ENCODE measurements around the gene SLC1A4. TPM values are rescaled to one million over a fixed set of nuclear protein-coding genes. Genes with fewer than 3 reads are reported as not detected.

Gene SLC1A4
- total and polyA plus RNA-seq, 2 experiments from 2014 or later = 27.4 to 51.9 TPM

DNA sequence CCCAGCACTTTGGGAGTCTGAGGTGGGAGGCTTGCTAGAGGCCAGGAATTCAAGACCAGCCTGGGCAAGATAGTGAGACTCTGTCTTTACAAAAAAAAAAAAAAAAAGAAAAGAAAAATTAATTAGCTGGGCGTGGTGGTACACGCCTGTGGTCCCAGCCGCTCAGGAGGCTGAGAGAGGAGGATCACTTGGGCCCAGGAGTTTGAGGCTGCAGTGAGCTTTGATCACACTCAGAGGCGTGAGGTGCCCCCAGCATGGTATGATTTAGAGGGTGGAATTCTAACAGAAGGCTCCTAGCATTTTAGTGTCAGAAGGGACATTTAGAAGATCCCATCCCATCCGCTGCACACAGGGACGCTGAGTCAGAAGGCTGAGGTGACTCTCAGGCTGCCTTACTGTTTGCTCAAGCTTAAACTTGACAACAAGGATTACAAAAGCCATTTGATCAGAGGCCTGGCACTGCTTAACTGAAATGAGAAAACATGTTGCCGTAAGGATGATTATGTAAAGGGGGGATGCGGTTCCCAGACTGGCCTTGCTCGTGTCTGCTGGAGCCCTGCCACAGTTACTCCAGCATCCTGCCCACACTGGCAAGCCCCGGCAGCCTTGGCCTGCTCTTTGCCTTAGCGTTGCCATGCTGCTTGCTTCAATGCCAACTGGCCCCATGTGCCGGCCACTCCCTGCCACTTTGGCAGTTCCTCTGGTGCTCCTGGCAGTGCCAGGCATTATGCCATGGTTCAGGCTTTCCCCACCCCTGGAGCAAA, 45.6 kb upstream of the SLC1A4 start:
- H3K36me3 ChIP-seq (ENCODE audit: low read depth) = no peaks in the 10 kb centered on the region
- H3K27me3 ChIP-seq (replicated peaks; ENCODE audit: insufficient read depth) = no peaks in the 10 kb centered on the region
- no peaks in the 10 kb centered on the region for H3K9me2 ChIP-seq (ENCODE audit: insufficient read depth)
- H3K4me2 ChIP-seq (ENCODE audit: unreplicated experiment) = peak overlapping the region; percentile 12
- no peaks in the 10 kb centered on the region for H3K9me3 ChIP-seq (ENCODE audit: low read depth)
- peaks cover 5% of the 10 kb centered on the region for H3K4me1 ChIP-seq (ENCODE audit: insufficient read depth)
- 0 out of 2 replicates have a peak, but pooled peaks cover 4% of the 10 kb centered on the region for H3F3A ChIP-seq (ENCODE audit: insufficient read depth)
- no peaks in the 10 kb centered on the region for H3K79me2 ChIP-seq (ENCODE audit: insufficient read depth)
- no peak overlapping the region for H3K4me3 ChIP-seq
- peak overlapping the region; percentile 33 for H3K27ac ChIP-seq
- 27 to 28% methylated on average over 12 of the region's 12 CpGs for WGBS, 2 experiments (ENCODE audit: low coverage in 1 of 2, low lambda C conversion rate in 2 of 2, missing lambda C conversion rate in 2 of 2)
- peak; percentile 91 for DNase-seq
- peak overlapping the region; percentile 12; the same call in 1 of the 2 replicates for H3K9ac ChIP-seq
- H4K20me1 ChIP-seq (ENCODE audit: insufficient read depth) = no peaks in the 10 kb centered on the region
- no peak for TF ChIP-seq EZH2 (IDR thresholded peaks at IDR 0.05; ENCODE audit: insufficient read depth, poor library complexity, severe bottlenecking)
- no peak for TF ChIP-seq EZH2phosphoT487 (IDR thresholded peaks at IDR 0.05; ENCODE audit: insufficient read depth, low read depth)
- in situ Hi-C loops (cut with MboI) = no loop called here
- peak overlapping the region; percentile 55 for H2AFZ ChIP-seq

GRCh38 chr2:64944484-64944883, 44.7 kb upstream of the SLC1A4 start:
- no peaks in the 10 kb centered on the region for H4K20me1 ChIP-seq (ENCODE audit: insufficient read depth)
- no peaks in the 10 kb centered on the region for H3K9me2 ChIP-seq (ENCODE audit: insufficient read depth)
- H3K4me2 ChIP-seq (ENCODE audit: unreplicated experiment) = no peak overlapping the region
- DNase-seq = no peak
- no peak overlapping the region for H3K27ac ChIP-seq
- H3K27me3 ChIP-seq (replicated peaks; ENCODE audit: insufficient read depth) = no peaks in the 10 kb centered on the region
- in situ Hi-C loops (cut with MboI) = no loop called here
- H3K4me1 ChIP-seq (ENCODE audit: insufficient read depth) = peaks cover 5% of the 10 kb centered on the region
- H3K4me3 ChIP-seq = no peak overlapping the region
- no peak overlapping the region for H3K9ac ChIP-seq
- no peak overlapping the region for H2AFZ ChIP-seq
- 92 to 94% methylated on average over 4 of the region's 4 CpGs for WGBS, 2 experiments (ENCODE audit: low coverage in 1 of 2, low lambda C conversion rate in 2 of 2, missing lambda C conversion rate in 2 of 2)
- H3K36me3 ChIP-seq (ENCODE audit: low read depth) = no peaks in the 10 kb centered on the region
- H3K79me2 ChIP-seq (ENCODE audit: insufficient read depth) = no peaks in the 10 kb centered on the region
- H3K9me3 ChIP-seq (ENCODE audit: low read depth) = no peaks in the 10 kb centered on the region
- 0 out of 2 replicates have a peak, but pooled peaks cover 4% of the 10 kb centered on the region for H3F3A ChIP-seq (ENCODE audit: insufficient read depth)
- TF ChIP-seq EZH2 (IDR thresholded peaks at IDR 0.05; ENCODE audit: insufficient read depth, poor library complexity, severe bottlenecking) (no peak), EZH2phosphoT487 (IDR thresholded peaks at IDR 0.05; ENCODE audit: insufficient read depth, low read depth) (no peak)

- Histone ChIP-seq H2AFZ (peak overlapping the region; percentile 46; the same call in 1 of the 2 replicates), H3K9ac (no peak overlapping the region), H3K36me3 (ENCODE audit: low read depth) (no peaks in the 10 kb centered on the region), H3K4me3 (no peak overlapping the region), H3K9me3 (ENCODE audit: low read depth) (no peaks in the 10 kb centered on the region), H3K27ac (no peak overlapping the region), H3K27me3 (replicated peaks; ENCODE audit: insufficient read depth) (no peaks in the 10 kb centered on the region), H3K79me2 (ENCODE audit: insufficient read depth) (no peaks in the 10 kb centered on the region), H3F3A (ENCODE audit: insufficient read depth) (0 out of 2 replicates have a peak, but pooled peaks cover 4% of the 10 kb centered on the region), H3K4me1 (ENCODE audit: insufficient read depth) (peaks cover 5% of the 10 kb centered on the region), H3K4me2 (ENCODE audit: unreplicated experiment) (peak overlapping the region; percentile 25), H4K20me1 (ENCODE audit: insufficient read depth) (no peaks in the 10 kb centered on the region), H3K9me2 (ENCODE audit: insufficient read depth) (no peaks in the 10 kb centered on the region)
- TF ChIP-seq EZH2phosphoT487 (IDR thresholded peaks at IDR 0.05; ENCODE audit: insufficient read depth, low read depth) (no peak), EZH2 (IDR thresholded peaks at IDR 0.05; ENCODE audit: insufficient read depth, poor library complexity, severe bottlenecking) (no peak)
- no peak for DNase-seq
- in situ Hi-C loops (cut with MboI) = no loop called here
- 28 to 36% methylated on average over 14 of the region's 14 CpGs for WGBS, 2 experiments (ENCODE audit: low coverage in 1 of 2, low lambda C conversion rate in 2 of 2, missing lambda C conversion rate in 2 of 2)
These were observed 43.0 kb upstream of the SLC1A4 start for GRCh38 chr2:64945973-64946768.

DNA sequence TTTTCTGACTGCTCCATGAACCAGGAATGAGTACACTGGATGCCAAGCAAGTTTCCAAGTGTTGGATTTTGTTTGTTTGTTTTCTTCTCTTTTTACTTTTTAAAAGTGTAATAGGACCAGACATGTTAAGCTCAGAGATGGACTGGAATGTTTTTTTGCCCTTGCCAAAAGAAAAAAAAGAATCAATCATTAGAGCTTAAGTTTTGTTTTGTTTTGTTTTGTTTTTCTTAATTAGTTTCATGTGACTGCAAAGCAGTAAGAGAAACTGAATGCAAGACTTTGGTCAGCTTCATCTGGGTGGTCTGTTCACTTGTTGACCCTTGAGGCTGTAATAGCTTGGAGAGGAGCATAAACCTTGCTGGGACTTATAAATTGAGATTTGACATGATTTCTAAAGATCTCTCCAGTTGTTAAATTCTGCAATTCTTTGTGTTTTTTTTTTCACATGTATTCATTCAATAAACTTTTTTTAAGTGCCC, 42.4 kb upstream of the SLC1A4 start:
- H3K27ac ChIP-seq = no peak overlapping the region
- no peak overlapping the region for H3K4me3 ChIP-seq
- no peaks in the 10 kb centered on the region for H3K36me3 ChIP-seq (ENCODE audit: low read depth)
- no peaks in the 10 kb centered on the region for H4K20me1 ChIP-seq (ENCODE audit: insufficient read depth)
- H3K9ac ChIP-seq = no peak overlapping the region
- 0 out of 2 replicates have a peak, but pooled peaks cover 4% of the 10 kb centered on the region for H3F3A ChIP-seq (ENCODE audit: insufficient read depth)
- in situ Hi-C loops (cut with MboI) = no loop called here
- H3K9me2 ChIP-seq (ENCODE audit: insufficient read depth) = no peaks in the 10 kb centered on the region
- H3K4me1 ChIP-seq (ENCODE audit: insufficient read depth) = peaks cover 5% of the 10 kb centered on the region
- H3K79me2 ChIP-seq (ENCODE audit: insufficient read depth) = no peaks in the 10 kb centered on the region
- TF ChIP-seq EZH2 (IDR thresholded peaks at IDR 0.05; ENCODE audit: insufficient read depth, poor library complexity, severe bottlenecking) = no peak
- no peak for TF ChIP-seq EZH2phosphoT487 (IDR thresholded peaks at IDR 0.05; ENCODE audit: insufficient read depth, low read depth)
- no peak overlapping the region for H3K4me2 ChIP-seq (ENCODE audit: unreplicated experiment)
- no peaks in the 10 kb centered on the region for H3K27me3 ChIP-seq (replicated peaks; ENCODE audit: insufficient read depth)
- DNase-seq = no peak
- H2AFZ ChIP-seq = no peak overlapping the region
- no peaks in the 10 kb centered on the region for H3K9me3 ChIP-seq (ENCODE audit: low read depth)
